NCI-H1694 treated with DMSO at 0.1 percent for 48 hours (cell line): ENCODE data around the gene VAMP5.
A peak's percentile ranks its signal among the peaks of the same experiment; 100 is the strongest.
"Not testable (repeated sequence)": the region's sequence is repeated elsewhere in the genome, so short reads cannot be mapped to it uniquely, and the experiment has no call there.

Experiments used
- DNase-seq: peaks from one replicate; lab custom pipeline; 2025; lab: John Stamatoyannopoulos, UW

The VAMP5 gene

DNA sequence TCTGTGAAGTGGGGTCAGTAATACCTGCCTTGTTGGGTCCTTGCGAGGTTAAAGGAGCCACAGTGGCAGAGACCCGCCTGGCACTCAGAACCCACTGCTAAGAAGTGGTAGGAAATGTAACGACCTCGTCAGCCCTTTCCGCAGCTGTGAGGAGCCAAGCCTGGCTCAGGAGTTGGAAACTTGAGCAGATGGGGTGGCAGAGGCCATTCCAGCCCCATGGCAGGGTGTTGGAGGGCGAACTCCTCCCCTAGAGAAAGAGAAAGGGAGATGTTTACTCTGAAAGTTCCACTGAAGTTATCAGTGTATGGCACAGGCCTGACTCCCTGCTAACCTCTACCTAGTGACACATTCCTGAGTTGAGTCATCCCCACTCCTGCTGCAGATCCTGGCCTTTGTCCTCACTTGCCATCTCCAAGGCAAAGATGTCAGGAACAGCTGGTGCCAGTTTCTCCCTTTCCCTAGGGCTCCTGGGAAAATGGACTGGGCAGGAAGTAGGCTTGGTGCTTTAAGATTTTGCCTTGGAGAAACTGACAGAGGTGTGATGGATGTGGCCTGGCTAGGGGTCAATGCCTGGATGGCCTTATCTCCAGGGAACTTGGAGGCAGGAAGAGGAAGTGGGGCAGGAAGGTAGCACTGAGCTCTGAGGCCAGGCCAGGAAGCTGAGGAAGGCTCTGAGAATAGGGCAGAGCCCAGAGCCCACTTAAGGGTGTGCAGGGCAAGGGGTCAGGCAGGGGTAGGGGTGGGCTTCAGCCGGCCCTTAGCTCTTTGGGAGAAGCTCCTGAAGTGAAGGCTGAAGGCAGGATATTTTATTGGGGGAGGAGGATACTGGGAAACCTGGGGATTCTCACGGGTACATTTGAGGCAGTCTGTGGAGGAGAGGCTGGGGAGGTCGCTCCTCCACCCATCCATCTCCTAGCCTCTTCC, 888 bp downstream of the VAMP5 start:
- DNase-seq: no peak

DNA sequence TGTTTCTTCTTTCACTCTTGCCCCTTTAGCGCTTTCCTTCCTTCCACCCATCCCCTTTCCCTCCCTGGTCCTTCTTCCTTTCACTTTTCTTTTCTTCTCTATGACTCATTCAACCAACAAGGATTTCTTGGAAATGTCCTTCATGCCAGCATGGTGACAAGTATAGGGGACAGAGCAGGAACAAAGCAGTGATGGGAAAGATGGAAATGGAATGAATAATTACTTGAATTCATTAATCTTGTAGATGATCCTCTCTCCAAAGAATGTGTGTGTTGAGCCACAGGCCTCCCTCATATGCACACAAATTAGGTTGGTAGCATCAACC, 1.5 kb downstream of the VAMP5 start:
- no peak for DNase-seq

GRCh38 chr2:85588236-85588635, 4.0 kb downstream of the VAMP5 start:
- DNase-seq: no peak

DNA sequence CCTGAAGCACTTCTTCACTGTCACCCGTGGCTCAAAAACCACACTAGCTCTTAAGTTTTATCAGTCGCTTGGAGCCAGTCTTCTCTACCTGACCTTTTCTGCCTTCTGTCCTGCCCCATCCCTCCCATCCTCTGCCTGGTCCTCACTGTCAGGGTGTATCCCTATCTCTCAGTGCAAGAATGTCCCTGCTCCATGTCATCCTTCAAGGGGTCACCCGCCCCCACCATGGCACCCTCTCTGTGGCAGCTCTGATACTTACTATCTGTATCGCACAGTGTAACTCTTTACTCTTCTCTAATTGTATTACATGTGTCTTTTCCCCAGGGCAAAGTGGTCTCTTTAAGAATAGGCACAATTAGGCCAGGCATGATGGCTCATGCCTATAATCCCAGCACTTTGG, 4.4 kb downstream of the VAMP5 start:
- DNase-seq: no peak

DNA sequence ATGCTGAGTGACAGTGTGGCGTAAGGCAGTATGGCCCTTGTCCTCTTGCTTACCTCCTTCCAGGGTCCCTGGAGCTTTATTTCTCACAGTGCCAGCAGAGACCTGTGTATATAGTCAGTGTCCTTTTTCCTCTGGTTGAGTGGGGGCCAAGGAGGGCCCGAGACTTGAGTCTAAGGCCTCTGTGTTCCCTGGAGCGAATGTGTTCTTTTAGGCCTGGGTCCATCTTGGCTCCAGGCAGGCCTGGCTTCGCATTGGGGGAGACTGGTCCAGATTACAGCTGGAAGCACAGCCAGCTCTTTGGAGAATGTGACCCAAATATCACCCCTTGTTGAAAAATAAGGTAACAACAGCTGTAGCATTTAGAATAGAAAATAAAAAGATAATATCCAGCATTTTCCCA, 5.0 kb downstream of the VAMP5 start:
- DNase-seq: no peak

DNA sequence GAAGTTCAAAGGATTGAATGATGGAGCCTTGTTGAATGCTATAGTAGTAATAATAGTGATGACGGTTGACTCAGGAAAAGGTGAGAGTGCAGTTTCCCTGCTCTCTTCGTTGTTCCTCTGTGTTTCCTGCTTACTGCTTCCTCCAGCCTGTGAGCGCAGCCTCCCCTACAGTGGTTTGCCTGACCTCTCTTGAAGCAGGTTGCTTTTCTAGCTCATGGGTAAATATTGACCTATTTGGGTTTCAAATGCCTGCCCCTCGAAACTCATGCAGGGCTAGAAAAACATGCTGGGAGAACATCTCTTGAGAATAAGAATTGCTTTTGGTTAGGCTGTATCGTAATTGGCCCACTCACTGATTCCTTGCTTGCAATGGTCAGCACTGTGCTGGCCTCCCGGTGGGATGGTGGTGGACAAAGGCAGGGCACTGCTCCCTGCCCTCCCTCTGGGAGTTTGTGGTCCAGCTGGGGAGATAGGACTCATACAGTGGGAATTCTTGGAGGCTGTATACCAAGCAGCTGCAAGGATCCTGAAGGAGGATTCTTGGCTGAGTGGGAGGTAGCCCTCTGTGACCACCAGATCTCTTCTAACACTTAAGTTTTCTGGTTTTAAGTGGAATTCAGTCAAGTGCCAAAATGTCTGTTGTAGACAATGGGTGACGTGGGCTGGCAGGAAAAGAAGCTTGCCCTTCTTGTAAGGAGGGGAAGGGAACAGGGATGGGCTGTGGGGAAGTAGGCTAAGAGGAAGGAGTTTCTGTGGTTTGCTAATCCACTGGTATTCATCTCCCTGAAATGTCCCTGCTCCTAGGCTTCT, 6.0 kb downstream of the VAMP5 start:
- DNase-seq: no peak

GRCh38 chr2:85590950-85591349, 6.7 kb downstream of the VAMP5 start:
- DNase-seq: no peak

DNA sequence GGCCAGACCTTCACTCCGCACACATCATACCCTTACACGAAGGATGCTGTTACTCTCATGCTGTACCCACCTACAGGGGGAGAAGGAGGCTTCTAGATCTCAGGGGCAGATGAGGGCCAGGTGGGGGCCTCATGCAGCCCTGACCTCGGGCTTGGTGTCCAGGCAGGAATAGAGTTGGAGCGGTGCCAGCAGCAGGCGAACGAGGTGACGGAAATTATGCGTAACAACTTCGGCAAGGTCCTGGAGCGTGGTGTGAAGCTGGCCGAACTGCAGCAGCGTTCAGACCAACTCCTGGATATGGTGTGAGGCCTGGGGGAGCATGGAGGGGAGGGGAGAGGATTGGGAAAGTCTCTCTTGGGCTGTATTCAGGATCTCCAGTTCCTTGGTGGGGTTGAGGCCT, 7.3 kb downstream of the VAMP5 start:
- DNase-seq: no peak

- not testable (repeated sequence) for DNase-seq
Observed at GRCh38 chr2:85592299-85592698, 8.1 kb downstream of the VAMP5 start.

DNA sequence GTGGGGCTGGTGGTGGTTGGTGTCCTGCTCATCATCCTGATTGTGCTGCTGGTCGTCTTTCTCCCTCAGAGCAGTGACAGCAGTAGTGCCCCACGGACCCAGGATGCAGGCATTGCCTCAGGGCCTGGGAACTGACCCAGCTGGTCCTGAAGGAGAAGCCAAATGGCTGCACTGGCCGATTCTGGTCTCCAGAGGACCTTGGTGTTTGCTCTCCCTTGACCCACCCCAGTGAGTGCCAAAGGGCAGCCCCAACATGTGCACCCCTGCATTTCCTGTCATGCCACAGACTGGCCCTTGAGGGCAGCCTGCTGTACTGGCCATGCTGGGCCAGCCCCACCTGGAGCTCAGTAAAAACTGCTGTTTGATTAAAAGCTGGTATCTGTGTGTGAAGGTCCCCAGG, 8.8 kb downstream of the VAMP5 start:
- no peak for DNase-seq

DNA sequence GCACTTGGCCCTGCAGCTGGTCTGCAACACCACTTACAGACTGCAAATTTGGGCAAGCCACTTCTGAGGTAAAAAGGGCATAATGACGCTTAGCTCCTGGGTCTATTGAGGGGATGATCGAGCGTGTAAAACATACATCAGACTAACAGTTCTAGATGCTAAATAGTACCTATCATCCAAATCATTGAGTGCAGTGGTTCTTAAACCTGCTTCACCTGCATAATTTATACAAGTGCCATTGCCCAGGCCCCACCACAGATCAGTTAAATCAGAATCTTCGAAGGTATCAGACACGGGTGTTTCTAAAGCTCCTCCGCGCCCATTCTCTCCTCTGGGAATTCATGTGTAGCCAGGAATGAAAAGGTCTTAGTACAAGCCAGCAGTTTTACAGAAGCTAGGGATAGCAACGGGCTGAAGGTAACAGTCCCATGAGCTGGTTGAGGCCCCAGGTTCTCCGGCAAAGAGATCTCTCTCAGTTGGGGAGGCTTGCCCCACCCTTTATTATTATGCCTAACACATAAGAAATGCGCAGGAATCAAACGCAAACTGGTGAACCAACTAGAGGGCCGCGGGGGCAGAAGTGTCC, 10.6 kb downstream of the VAMP5 start:
- DNase-seq: no peak

DNA sequence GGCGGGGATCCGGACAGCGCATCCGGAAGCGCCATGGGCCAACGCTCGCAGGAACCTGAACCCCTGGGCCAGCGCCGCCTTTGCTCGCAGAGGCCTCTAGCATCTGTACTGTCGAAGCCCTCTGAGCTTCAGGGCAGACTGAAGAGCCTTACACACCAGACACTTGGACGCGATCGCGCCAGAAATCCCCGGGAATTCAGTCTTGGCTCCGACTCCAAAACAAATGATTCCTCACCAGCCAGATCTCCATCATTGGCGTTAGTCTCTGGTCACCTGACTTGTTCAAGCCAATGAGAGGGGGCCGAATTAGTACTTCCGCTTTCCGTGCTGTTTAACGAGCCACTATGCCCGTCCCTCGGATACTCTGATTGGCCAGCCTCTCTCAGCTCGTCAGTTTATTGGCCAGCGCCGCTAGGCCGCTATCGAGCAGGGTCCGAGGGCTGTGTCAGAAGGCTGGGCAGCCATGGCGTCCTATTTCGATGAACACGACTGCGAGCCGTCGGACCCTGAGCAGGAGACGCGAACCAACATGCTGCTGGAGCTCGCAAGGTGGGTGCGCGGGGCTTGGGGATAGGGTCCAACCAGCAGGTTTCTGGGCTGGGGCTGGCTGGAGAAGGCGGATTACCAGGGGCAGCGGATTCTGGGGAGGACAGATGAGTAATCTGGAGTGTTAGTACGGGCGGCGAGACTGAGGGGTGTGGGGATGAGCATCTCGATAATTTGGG, 11.2 kb downstream of the VAMP5 start, which contains the start of gene RNF181:
Gene RNF181, plus strand, starts transcription at position 445 of the 725 bp plus-strand sequence. Its CDS starts 19 bp downstream, at position 464.
- DNase-seq: peak; percentile 99

- DNase-seq: no peak
Observed at GRCh38 chr2:85596026-85596333, 11.7 kb downstream of the VAMP5 start.

DNA sequence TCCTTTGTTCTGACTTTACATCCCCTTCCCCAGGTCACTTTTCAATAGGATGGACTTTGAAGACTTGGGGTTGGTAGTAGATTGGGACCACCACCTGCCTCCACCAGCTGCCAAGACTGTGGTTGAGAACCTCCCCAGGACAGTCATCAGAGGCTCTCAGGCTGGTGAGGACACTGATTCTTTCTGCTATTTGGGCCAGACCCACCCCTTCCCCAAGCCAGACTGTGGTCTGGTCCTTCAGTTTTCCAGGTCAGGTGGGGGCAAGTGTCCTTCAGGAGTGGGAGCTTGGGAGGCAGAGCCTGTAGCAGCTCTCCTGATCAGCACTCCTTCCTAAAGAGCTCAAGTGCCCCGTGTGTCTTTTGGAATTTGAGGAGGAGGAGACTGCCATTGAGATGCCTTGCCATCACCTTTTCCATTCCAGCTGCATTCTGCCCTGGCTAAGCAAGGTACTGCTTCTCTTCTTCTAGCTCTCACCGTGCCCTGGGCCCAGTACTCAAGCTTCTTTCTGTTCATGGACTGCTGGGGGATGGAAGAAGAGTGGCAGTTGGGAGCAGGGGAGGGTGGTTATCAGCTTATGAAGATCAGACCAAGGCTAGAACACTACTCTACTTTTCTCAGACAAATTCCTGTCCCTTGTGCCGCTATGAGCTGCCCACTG, 12.4 kb downstream of the VAMP5 start:
- DNase-seq: no peak

DNA sequence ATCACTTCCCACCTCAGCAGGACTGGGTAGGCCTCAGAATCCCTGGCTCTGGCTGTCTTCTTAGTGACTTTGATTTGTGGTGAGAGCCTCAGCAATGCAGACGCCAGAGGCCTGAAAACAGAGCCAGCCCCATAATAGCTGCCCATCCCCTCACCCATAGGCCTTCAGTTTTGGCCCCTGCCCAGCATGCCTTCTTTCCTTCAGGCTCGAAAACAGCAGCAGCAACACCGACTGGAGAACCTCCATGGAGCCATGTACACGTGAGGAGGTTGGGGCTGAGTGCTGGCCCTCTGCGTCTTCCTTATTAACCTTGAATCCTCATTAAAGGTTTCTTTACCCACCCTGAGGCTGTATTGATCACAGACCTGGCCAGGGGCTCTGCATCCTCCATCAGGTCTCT, 13.0 kb downstream of the VAMP5 start:
- DNase-seq: no peak

DNA sequence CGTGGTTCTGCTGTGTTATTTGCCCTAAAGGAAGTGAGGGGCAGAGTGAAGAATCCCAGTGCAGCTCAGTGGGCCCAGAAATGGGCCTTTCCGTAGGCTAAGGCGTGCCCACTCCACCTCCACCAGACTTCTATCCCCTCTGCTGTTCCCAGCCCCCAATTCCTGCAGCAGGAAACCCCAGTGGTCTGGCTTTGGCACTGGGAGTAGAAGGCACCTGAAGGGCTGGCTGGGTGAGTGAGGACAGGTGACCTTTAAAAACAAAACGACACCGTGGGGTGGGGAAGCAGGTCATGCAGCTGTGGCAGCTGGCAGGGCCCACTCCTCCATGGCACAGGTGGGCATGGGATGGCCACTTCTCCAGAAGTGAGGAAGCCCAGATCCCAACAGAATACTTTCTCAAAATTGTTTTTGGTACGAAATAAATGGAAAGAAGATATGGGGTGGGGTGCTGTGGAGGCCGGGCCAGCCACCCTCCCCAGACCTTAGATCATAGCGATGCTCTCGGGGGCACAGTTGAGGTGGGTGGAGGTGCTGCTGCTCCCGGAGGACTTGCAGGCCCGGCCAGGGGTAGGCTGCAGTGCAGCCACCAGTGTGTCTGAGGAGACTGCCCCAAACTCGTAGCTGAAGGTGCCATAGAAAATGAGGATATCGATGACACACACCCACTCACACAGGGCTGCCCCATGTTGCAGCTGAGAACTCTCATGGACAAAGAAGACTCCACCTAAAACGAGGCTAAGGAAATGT, 14.5 kb downstream of the VAMP5 start:
- DNase-seq: no peak

- no peak for DNase-seq
Observed at GRCh38 chr2:85599468-85600234, 15.4 kb downstream of the VAMP5 start.

GRCh38 chr2:85600235-85600575, 16.0 kb downstream of the VAMP5 start:
- DNase-seq: no peak

DNA sequence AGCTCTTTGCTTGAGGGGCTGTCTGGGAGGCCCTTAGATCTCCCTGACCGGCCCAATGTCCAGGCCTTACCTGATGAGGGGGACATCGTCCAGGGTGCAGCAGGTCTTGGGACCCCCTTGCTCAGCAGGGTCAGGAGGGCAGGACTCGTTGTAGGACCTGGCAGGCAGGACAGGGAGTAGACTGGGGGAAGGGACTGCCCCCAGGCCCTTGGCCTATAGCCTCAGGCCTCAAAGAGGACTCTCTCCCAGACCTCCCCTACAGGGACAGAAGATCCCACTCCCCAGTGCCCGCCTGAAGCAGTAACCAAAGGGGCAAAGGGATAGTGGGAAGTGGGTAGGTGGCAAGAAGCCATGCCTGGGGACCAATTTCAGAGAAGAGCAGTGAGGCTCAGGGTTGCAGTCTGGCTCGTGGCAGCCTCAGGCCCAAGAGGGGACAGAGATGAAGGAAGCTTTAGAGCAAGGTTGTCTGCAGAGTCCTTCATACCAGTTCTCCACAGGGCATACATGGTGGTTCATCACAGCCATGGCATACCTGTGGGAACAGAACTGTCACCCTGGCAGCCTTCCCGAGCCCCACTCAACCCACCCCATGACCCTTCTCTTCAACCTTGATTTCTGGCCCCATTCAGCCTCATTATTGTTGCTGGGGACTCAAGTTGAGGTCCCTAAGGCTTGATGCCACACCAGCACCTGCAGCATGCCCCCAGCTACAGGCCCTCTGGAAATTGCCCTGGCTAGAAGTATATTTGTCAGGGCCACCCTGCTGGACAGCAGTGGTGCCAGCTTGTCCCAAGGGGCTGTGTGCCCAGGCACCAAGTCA, 16.9 kb downstream of the VAMP5 start:
- no peak for DNase-seq
